ENCODE results near the gene BMI1. TPM values are rescaled to one million over a fixed set of nuclear protein-coding genes. Genes with fewer than 3 reads are reported as not detected.
A peak's percentile ranks its signal among the peaks of the same experiment; 100 is the strongest.

BMI1 gene
- total RNA-seq, 2 experiments from 2014 or later, result 45.9 to 74.6 TPM

- Mint-ChIP-seq H3K36me3 (peaks cover 11% of the 10 kb centered on the region), H3K9me3 (ENCODE audit: low read depth) (no peaks in the 10 kb centered on the region), H3K27ac (peak overlapping the region; percentile 65), H3K4me3 (no peak overlapping the region), H3K27me3 (peaks cover 2% of the 10 kb centered on the region), H3K4me1 (peaks cover 39% of the 10 kb centered on the region)
- no peak for DNase-seq
- CTCF ChIA-PET, result interaction anchor here (0.7 kb wide), 1 partner anchor 29 kb away, joined by 3 read pairs; no protein-coding TSS in a partner anchor
- ATAC-seq, result no peak
Measured at GRCh38 chr10:22368981-22369380, 48.1 kb downstream of the BMI1 start.

- H3K4me1 Mint-ChIP-seq, result peaks cover 39% of the 10 kb centered on the region
- H3K36me3 Mint-ChIP-seq, result peaks cover 11% of the 10 kb centered on the region
- DNase-seq (no peak), ATAC-seq (peak; percentile 77)
- CTCF ChIA-PET, result interaction anchor here (0.7 to 1.3 kb wide), 5 partner anchors 10 to 52 kb away, joined by 3 read pairs; partner anchors contain the start of gene SPAG6
- no peaks in the 10 kb centered on the region for H3K9me3 Mint-ChIP-seq (ENCODE audit: low read depth)
- H3K27ac Mint-ChIP-seq, result peak overlapping the region; percentile 65
- peaks cover 2% of the 10 kb centered on the region for H3K27me3 Mint-ChIP-seq
- H3K4me3 Mint-ChIP-seq, result peak overlapping the region; percentile 13
Measured at GRCh38 chr10:22369434-22370072, 48.7 kb downstream of the BMI1 start.

GRCh38 chr10:22370320-22370719 lies 49.4 kb downstream of the BMI1 start:
- H3K27ac Mint-ChIP-seq, result peak overlapping the region; percentile 61
- DNase-seq (no peak), ATAC-seq (no peak)
- H3K9me3 Mint-ChIP-seq (ENCODE audit: low read depth), result no peaks in the 10 kb centered on the region
- CTCF ChIA-PET, result interaction anchor here (1.1 to 1.3 kb wide), 4 partner anchors 9 to 53 kb away, joined by 3 read pairs; partner anchors contain the start of gene SPAG6
- H3K4me1 Mint-ChIP-seq, result peaks cover 38% of the 10 kb centered on the region
- peaks cover 11% of the 10 kb centered on the region for H3K36me3 Mint-ChIP-seq
- no peak overlapping the region for H3K4me3 Mint-ChIP-seq
- peaks cover 5% of the 10 kb centered on the region for H3K27me3 Mint-ChIP-seq

- peaks cover 29% of the 10 kb centered on the region for H3K4me1 Mint-ChIP-seq
- H3K9me3 Mint-ChIP-seq (ENCODE audit: low read depth), result no peaks in the 10 kb centered on the region
- CTCF ChIA-PET, result no interaction called here
- no peak overlapping the region for H3K27ac Mint-ChIP-seq
- peaks cover 9% of the 10 kb centered on the region for H3K36me3 Mint-ChIP-seq
- peaks cover 5% of the 10 kb centered on the region for H3K27me3 Mint-ChIP-seq
- H3K4me3 Mint-ChIP-seq, result no peak overlapping the region
- DNase-seq, result no peak
- no peak for ATAC-seq
Measured at GRCh38 chr10:22372298-22372697, 51.4 kb downstream of the BMI1 start.

DNA sequence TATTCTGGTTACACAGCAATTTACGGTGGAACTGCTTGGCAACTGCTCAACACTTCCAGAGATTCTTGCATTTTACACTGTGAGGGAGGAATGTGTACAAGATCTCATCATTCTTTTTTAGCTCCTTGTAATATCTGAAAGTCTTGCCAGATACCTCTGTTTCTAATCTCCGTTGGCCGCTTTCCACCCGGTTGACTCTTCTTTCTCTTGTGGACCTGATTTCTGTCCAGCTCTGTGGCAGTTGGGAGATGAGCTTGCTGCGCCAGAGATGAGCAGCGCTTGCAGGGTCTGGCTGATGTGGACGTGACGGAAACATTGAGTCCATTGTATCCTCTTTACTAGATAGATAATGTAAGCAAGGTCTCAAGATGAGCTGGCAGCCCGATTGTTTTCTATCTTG lies 52.0 kb downstream of the BMI1 start:
- Mint-ChIP-seq H3K4me3 (no peak overlapping the region), H3K27ac (no peak overlapping the region), H3K27me3 (peaks cover 5% of the 10 kb centered on the region), H3K9me3 (ENCODE audit: low read depth) (no peaks in the 10 kb centered on the region), H3K36me3 (peaks cover 9% of the 10 kb centered on the region), H3K4me1 (peaks cover 25% of the 10 kb centered on the region)
- DNase-seq (no peak), ATAC-seq (no peak)
- CTCF ChIA-PET, result interaction anchor here (1.3 kb wide), 1 partner anchor 16 kb away, joined by 4 read pairs; no protein-coding TSS in a partner anchor

GRCh38 chr10:22374489-22375126 lies 53.7 kb downstream of the BMI1 start:
- H3K4me1 Mint-ChIP-seq, result peaks cover 19% of the 10 kb centered on the region
- CTCF ChIA-PET, result interaction anchor here (0.8 kb wide), 1 partner anchor 9 kb away, joined by 3 read pairs; no protein-coding TSS in a partner anchor
- ATAC-seq (no peak), DNase-seq (no peak)
- H3K4me3 Mint-ChIP-seq, result no peak overlapping the region
- no peak overlapping the region for H3K27ac Mint-ChIP-seq
- peaks cover 5% of the 10 kb centered on the region for H3K27me3 Mint-ChIP-seq
- no peaks in the 10 kb centered on the region for H3K9me3 Mint-ChIP-seq (ENCODE audit: low read depth)
- H3K36me3 Mint-ChIP-seq, result no peaks in the 10 kb centered on the region

DNA sequence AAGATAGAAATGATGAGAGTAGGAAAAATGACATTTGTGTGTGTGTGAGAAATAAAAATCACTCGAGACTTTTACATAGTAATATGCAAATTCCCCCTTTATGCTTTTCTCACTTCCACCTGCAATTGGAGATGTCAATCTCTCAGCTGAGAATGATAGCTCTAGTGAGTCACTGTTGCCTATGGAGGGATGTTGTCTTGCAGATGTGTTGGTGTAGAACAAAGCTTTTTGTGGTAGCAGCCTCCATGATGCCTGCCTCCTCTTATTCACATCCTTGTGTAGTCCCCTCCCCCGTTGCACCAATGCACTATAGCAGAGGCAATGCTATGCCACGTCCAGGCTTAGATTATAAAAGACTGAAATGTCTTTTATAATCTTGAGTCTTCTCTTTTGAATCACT lies 58.2 kb downstream of the BMI1 start:
- Mint-ChIP-seq H3K36me3 (no peaks in the 10 kb centered on the region), H3K4me1 (peaks cover 15% of the 10 kb centered on the region), H3K9me3 (ENCODE audit: low read depth) (no peaks in the 10 kb centered on the region), H3K27me3 (peaks cover 3% of the 10 kb centered on the region), H3K27ac (no peak overlapping the region), H3K4me3 (no peak overlapping the region)
- CTCF ChIA-PET, result interaction anchor here (0.8 to 2.5 kb wide), 3 partner anchors 7 to 36 kb away, joined by 3 to 9 read pairs (median 3); no protein-coding TSS in a partner anchor
- DNase-seq, result no peak
- peak; percentile 39 for ATAC-seq

Other genes with a start within 250 kb of the BMI1 start
- not detected for gene EBLN1, start 103.1 kb upstream of the BMI1 start, total RNA-seq
- 100 to 1,000 TPM in 1 of 2 experiments, 10 to 100 TPM in 1; 70.6 to 103 TPM for gene COMMD3, start 4.7 kb upstream of the BMI1 start, total RNA-seq
- gene SPAG6, start 24.4 kb downstream of the BMI1 start, total RNA-seq, result 1 to 10 TPM; 3.7 to 6.0 TPM

Data from activated CD8-positive, alpha-beta memory T cell treated with anti-CD3 and anti-CD28 coated beads, Interleukin-2, amount 10 ng/mL, durations not matched to agents 7 days and 5 days (primary cell).